ENCODE results near the gene C2CD2L. TPM values are rescaled to one million over a fixed set of nuclear protein-coding genes. Genes with fewer than 3 reads are reported as not detected.
"Not testable (repeated sequence)": the region's sequence is repeated elsewhere in the genome, so short reads cannot be mapped to it uniquely, and the experiment has no call there.

Gene C2CD2L
- total RNA-seq, 1 donor from 2014 or later: 9.2 TPM

GRCh38 chr11:119112314-119113020 lies 5.3 kb downstream of the C2CD2L start:
- no peak for DNase-seq (ENCODE audit: low spot score)

GRCh38 chr11:119113716-119114115 lies 6.6 kb downstream of the C2CD2L start:
- ATAC-seq (no peak), DNase-seq (ENCODE audit: low spot score) (no peak)

More at GRCh38 chr11:119112314-119113020, 5.3 kb downstream of the C2CD2L start:
- ATAC-seq: no peak

DNA sequence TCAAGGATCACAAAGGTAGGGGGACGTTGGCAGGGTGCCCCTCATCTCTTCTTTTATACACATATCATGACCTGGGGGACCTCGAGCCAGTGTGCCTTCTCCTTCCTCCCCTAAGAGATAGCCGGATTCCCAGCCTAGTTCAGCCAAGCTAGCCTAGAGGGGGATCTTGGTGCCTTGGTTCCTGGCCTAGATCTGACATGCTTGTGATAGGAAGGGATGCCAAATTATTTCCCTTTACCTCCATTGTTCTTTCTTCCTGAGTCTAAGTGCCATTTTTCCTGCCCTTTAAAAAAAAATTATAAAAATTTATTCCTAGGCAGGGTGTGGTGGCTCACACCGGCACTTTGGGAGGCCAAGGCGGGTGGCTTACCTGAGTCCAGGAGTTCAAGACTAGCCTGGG lies 7.2 kb downstream of the C2CD2L start:
- no peak for DNase-seq (ENCODE audit: low spot score)
- no peak for ATAC-seq

GRCh38 chr11:119115484-119116234 lies 8.5 kb downstream of the C2CD2L start:
- peak; percentile 64 for ATAC-seq

DNA sequence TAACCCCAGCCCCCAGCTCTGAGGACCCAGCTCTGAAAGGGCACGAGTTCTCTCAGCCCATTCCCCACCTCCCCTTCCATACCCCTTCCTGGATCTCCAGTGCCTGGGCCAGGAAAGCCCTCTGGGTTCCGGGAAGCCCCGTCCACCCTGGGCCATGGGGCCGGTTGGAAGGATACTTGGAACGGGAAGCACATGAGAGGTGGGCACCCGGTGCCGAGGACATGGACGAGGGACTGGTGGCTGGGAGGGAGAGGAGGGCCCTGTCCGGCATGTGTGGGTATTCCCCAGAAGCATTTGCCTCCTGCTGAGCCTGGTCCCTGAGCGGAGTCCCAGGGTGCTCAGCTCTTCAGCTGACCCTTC lies 9.1 kb downstream of the C2CD2L start:
- DNase-seq (ENCODE audit: low spot score) (no peak), ATAC-seq (no peak)

More at GRCh38 chr11:119115484-119116234, 8.5 kb downstream of the C2CD2L start:
- DNase-seq (ENCODE audit: low spot score): no peak

DNA sequence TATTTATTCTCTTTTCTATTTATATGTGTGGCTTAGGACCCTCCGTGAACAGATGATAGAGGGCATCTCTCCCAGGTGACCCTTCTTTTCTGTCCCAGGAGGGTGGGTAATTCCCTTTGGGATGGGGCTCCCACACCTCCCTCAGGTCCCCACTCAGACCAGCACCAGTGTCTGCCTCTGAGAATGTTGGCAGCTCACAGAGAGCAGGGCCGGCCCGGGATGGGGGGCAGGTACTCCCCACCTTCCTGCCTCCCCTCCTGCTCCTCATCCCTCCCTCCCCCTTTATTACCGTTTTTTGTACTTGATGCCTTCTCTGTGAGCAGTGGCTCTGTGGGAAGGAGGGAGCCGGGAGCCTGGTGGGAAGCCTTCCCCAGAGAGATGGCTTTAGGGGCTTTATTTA lies 9.5 kb downstream of the C2CD2L start:
- DNase-seq (ENCODE audit: low spot score) (no peak), ATAC-seq (no peak)

DNA sequence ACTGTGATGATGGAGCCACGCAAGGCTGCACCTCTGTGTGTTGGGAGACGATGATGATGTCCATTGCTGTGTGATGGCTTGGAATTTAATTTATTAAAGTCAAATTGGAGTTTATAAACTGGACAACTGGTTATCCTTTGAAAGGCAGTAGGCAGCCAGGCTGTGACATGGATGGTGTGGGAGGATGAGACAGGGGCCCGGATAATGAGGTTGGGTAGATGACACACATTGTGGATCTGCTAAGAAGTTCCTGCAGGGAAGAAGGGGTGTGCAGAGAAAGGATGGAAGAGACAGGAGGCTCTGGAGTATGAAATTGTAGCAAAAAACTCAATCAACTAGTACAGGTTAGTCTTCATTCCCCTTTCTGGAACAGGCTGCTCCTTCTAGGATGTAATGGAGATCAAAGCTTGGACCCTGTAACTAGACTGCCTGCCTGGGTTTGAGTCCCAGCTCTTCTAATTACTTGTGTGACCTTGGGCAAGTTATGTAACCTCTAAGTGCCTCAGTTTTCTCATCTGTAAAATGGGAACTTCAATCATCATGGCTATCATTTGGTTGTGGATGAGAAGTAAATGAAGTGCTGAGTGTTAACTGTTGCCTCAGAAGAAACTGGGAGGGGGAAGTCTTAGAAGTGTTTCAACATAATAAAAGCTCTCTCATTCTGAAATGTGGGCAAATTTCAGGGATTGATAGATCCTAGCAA lies 10.0 kb downstream of the C2CD2L start:
- ATAC-seq: no peak
- DNase-seq (ENCODE audit: low spot score): no peak

GRCh38 chr11:119118227-119118626 lies 11.1 kb downstream of the C2CD2L start:
- no peak for DNase-seq (ENCODE audit: low spot score)

GRCh38 chr11:119118946-119119345 lies 11.8 kb downstream of the C2CD2L start:
- no peak for ATAC-seq
- no peak for DNase-seq (ENCODE audit: low spot score)

More at GRCh38 chr11:119118227-119118626, 11.1 kb downstream of the C2CD2L start:
- no peak for ATAC-seq

DNA sequence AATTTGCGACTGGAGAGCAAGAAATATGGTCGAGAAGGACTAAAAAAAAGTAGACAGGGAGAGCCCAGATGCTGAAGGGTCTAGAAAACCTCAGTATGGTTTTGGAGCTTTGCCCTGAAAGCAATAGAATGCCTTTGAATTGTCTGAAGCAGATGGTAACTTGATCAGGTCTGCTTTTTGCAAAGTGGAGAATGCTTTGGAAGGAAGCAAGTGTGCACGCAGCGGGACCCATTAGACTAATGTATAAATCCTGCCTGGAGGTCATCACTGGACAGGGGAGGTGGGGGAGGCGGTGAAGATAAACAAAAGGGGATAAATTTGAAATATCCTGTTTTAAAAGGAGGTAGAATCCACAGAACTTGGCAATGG lies 13.5 kb downstream of the C2CD2L start:
- DNase-seq (ENCODE audit: low spot score): no peak

DNA sequence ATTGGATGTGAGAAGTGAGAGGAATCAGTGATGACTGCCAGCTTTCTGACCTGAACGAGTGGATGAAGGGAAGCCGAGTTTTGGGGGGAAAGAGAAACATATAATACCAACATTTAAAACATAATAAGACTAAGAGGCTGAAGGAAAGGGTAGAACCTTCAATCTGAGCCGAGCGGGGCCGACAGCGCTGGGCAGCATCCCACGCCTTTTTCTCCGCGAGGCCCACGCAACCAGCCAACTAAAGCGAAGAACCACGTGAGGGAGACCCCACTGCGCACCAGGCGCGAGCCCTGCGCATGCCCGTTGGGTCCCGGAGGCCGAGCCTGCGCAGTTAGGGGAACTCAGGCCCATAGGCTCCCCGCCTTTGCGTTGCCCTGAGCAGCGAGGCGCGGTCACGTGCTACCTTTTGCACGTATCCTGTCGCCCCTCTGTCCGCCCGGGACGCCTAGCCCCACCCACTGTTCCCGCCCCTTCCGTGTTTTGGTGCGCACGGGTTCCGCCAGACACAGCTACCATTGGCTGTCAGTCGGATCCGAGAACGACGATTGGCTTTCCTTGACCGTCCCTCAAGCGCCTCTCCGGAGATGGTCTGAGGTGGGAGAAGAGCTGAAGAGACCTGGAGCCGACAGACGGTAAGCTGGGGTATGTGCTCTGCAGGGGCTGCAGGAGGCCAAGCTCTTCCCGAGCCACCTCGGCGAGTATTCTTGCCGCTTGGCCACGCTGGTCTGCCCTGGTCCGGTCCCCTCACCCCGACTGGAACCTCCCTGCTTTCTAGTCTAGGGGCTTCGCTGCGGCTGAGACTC lies 14.1 kb downstream of the C2CD2L start, which contains the start of gene HINFP:
Gene HINFP (plus strand): TSS at position 573 of the 803 bp plus-strand sequence. CDS start 5,365 bp downstream, outside the sequence.
- peak; percentile 98 for ATAC-seq
- peak; percentile 100 for DNase-seq (ENCODE audit: low spot score)

More for the DNA sequence above, 13.5 kb downstream of the C2CD2L start:
- no peak for ATAC-seq

GRCh38 chr11:119121811-119122124 lies 14.6 kb downstream of the C2CD2L start:
- no peak for DNase-seq (ENCODE audit: low spot score)
- no peak for ATAC-seq

- no peak for DNase-seq (ENCODE audit: low spot score)
- no peak for ATAC-seq
Observed at GRCh38 chr11:119125821-119126220, 18.7 kb downstream of the C2CD2L start.

DNA sequence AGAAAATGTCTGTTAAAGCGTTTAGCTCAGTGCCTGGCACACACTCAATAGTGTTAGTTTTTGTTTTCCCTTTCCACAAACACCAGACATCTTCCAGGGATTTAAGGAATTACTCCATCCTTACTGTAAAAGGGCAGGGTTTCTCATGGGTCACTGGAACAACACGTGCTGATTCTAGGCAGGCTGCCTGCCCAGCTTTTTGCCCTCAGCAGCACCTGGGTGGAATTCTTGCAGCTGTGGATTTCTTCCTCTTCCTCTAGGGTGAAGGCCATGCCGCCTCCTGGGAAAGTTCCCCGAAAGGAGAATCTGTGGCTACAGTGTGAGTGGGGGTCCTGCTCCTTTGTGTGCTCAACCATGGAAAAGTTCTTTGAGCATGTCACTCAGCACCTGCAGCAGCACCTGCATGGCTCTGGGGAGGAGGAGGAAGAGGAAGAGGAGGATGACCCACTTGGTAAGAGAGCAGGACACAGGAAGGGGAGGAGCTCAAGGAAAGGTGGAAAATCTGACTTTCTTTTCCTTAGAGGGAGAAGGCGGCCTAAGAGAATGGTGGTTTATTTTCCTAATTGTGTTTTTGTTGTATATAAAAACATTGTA lies 19.6 kb downstream of the C2CD2L start:
- DNase-seq (ENCODE audit: low spot score) (no peak), ATAC-seq (no peak)

DNA sequence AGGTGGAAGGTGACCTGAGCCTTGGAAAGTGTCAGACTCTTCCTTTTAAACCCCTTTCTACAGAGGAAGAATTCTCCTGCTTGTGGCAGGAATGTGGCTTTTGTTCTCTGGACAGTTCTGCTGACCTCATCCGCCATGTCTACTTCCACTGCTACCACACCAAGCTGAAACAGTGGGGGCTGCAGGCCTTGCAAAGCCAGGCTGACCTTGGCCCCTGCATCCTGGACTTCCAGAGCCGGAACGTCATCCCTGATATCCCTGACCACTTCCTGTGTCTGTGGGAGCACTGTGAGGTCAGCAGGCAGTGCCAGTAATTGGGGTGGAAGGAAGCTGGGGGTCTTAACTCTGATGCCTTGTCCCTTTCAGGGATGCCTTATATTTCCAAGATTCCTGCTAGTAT lies 23.5 kb downstream of the C2CD2L start:
- DNase-seq (ENCODE audit: low spot score) (no peak), ATAC-seq (peak; percentile 61)

DNA sequence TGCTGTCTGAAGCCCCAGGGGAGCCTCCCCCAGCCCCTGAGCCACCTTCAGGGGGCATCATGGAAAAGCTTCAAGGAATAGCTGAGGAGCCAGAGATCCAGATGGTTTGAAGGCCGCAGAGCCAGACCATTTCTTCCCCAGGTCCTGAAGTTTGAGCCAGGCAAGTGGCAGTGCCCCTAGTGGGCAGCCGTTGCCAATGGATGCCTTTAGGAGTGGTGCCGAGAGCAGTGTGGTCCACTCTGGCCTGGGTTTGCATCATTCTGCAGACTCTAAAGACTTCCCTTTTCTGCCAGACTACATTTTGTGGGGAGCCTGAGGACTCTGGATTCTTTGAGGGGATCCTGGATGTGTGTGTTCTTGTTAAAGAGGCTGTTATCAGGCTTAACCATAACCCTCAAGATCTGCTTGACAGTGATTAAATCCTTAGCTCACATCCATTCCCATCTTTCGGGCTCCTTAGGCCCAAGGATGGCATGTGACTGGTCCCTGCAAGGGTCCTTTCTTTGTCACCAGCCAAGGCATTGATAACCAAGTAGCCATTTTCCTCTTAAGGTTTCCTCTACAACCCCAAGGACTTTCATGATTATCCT lies 27.3 kb downstream of the C2CD2L start:
- DNase-seq (ENCODE audit: low spot score): no peak
- ATAC-seq: peak; percentile 67

GRCh38 chr11:119139276-119139675 lies 32.1 kb downstream of the C2CD2L start:
- ATAC-seq; DNase-seq (ENCODE audit: low spot score): not testable (repeated sequence)

DNA sequence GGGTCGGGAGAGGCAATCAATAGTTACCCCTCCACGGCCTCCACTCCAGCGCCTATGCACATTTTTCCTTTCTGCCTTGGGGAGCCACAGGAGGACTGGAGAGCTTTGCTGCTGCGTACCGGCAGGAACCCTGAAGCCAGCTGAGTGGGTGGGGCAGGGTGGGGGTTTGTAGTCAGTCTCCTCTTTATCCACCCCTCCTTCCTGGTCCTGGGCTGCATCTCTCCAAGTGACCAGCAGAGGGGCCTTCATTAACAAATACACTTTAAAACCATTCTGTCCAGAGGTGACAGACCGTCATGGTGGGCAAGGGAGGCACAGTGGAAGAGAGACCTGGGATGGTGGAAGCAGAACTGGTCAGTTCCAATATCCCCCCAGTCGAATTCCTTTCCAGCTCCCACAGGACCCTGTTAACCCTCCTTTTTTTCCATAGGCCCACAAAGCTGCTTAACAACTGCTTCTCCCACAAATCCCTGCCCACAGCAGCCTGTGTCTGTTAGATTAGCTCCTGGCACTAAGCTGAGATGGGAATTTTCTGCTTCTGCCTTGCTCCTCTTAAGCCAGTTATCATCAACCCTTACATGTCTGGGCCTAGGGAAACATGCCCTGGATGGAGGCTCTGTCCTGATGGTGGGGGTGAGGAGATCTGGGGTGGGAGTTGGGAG lies 37.8 kb downstream of the C2CD2L start:
- ATAC-seq (peak; percentile 89), DNase-seq (ENCODE audit: low spot score) (no peak)

GRCh38 chr11:119145551-119145950 lies 38.4 kb downstream of the C2CD2L start:
- DNase-seq (ENCODE audit: low spot score) (no peak), ATAC-seq (no peak)

Data from left lobe of liver (tissue), 2 donors.